HG03139 (cell line): ENCODE measurements around the gene CDH23.

Experiments
- ATAC-seq: cut with Tn5 transposase; IDR thresholded peaks from one replicate; pipeline ENCODE4 v1.9.1; 2021; ENCODE audit not compliant: unreplicated experiment

Gene CDH23

GRCh38 chr10:71727738-71728737 is 331.3 kb downstream of the CDH23 start:
- ATAC-seq = peak; percentile 43

GRCh38 chr10:71729161-71729636 is 332.5 kb downstream of the CDH23 start:
- no peak for ATAC-seq

- ATAC-seq = no peak
Observed at GRCh38 chr10:71731791-71732190, 335.1 kb downstream of the CDH23 start.

GRCh38 chr10:71734797-71735196 is 338.1 kb downstream of the CDH23 start:
- no peak for ATAC-seq

GRCh38 chr10:71735709-71736569 is 339.2 kb downstream of the CDH23 start:
- no peak for ATAC-seq

- no peak for ATAC-seq
Observed at GRCh38 chr10:71736570-71736952, 339.8 kb downstream of the CDH23 start.

- ATAC-seq = no peak
Observed at GRCh38 chr10:71737001-71737833, 340.5 kb downstream of the CDH23 start.

GRCh38 chr10:71737834-71738197 is 341.1 kb downstream of the CDH23 start:
- ATAC-seq = no peak

GRCh38 chr10:71739358-71739900 is 342.7 kb downstream of the CDH23 start:
- ATAC-seq = no peak

GRCh38 chr10:71740069-71740653 is 343.4 kb downstream of the CDH23 start:
- no peak for ATAC-seq

GRCh38 chr10:71741029-71741428 is 344.3 kb downstream of the CDH23 start:
- no peak for ATAC-seq

- ATAC-seq = no peak
Observed at GRCh38 chr10:71741671-71742070, 345.0 kb downstream of the CDH23 start.

GRCh38 chr10:71742301-71743088 is 345.8 kb downstream of the CDH23 start:
- ATAC-seq = no peak

GRCh38 chr10:71743089-71743838 is 346.5 kb downstream of the CDH23 start:
- ATAC-seq = no peak

GRCh38 chr10:71743866-71744265 is 347.1 kb downstream of the CDH23 start:
- ATAC-seq = no peak

- ATAC-seq = no peak
Observed at GRCh38 chr10:71744897-71745663, 348.4 kb downstream of the CDH23 start.

GRCh38 chr10:71745664-71746250 is 349.0 kb downstream of the CDH23 start:
- no peak for ATAC-seq
